Upper lobe of left lung (tissue), 6 donors: ENCODE results near the gene PTPRQ. TPM values are rescaled to one million over a fixed set of nuclear protein-coding genes. Genes with fewer than 3 reads are reported as not detected.

Experiments
- ATAC-seq, 2 donors: fragments of 200-7000 bp; cut with Tn5 transposase; one replicate each; pipeline ENCODE4 v1.9.1; 2022; ENCODE audit warnings: mild to moderate bottlenecking in 2 of 2, moderate library complexity in 2 of 2; ENCODE audit not compliant: low FRiP score in 2 of 2
- DNase-seq, 2 donors: peaks; one replicate each; pipeline ENCODE4 v3.0.0-alpha.2; 2019 to 2020
- H3K27ac ChIP-seq, 4 donors: fragments of 200-600 bp; sonication (generic); one replicate each; pipeline ENCODE4 v1.5.1; 2016 to 2019
- H3K27me3 ChIP-seq, 4 donors: fragments of 200-600 bp; sonication (generic); one replicate each; pipeline ENCODE4 v1.5.1; 2017 to 2019
- H3K36me3 ChIP-seq, 4 donors: fragments of 200-600 bp; sonication (generic); one replicate each; pipeline ENCODE4 v1.5.1; 2016 to 2019
- H3K4me1 ChIP-seq, 4 donors: fragments of 200-600 bp; sonication (generic); one replicate each; pipeline ENCODE4 v1.5.1; 2018 to 2019
- H3K4me3 ChIP-seq, 4 donors: fragments of 200-600 bp; sonication (generic); one replicate each; pipeline ENCODE4 v1.5.1; 2017 to 2019; ENCODE audit warnings: mild to moderate bottlenecking in 2 of 4, moderate library complexity in 1 of 4
- H3K9me3 ChIP-seq, 4 donors: fragments of 200-600 bp; sonication (generic); one replicate each; pipeline ENCODE4 v1.5.1; 2018 to 2019
- EP300 ChIP-seq, 4 donors: sonication (generic); formaldehyde crosslinking; IDR thresholded peaks; one replicate each; pipeline ENCODE4 v1.5.1; 2017; ENCODE audit warnings: antibody characterized with exemption in 4 of 4, control low read depth in 2 of 4
- POLR2A ChIP-seq, 4 donors: fragments of 450-650 bp; IDR thresholded peaks; one replicate each; pipeline ENCODE4 v1.5.1; 2016 to 2017; ENCODE audit warnings: antibody characterized with exemption in 4 of 4, mild to moderate bottlenecking in 2 of 4
- POLR2AphosphoS5 ChIP-seq, 2 donors: sonication (generic); formaldehyde crosslinking; IDR thresholded peaks; one replicate each; pipeline ENCODE4 v1.5.1; 2017; ENCODE audit warnings: antibody characterized with exemption in 2 of 2
- WGBS, 2 donors: methylation state at CpG; one replicate each; pipeline ENCODE4 v1.1.5; 2017 to 2018; 5-methylcytosine and 5-hydroxymethylcytosine counted together
- total RNA-seq, 6 donors: library from RNA; depleted of rRNA in 4 of 6; stranded (reverse); fragments of >200 nt in 4 of 6; gene quantifications; one replicate each; pipeline versions ENCODE4 v1.1.0 to v1.2.1, GENCODE V29; 2016 to 2021
- TF ChIP-seq, protein P1 (sequence below), 6 experiments: fragments of 450-650 bp in 4 of 6; fragments of 200-600 bp in 2 of 6; sonication (generic) in 2 of 6; IDR thresholded peaks; one replicate each; pipeline ENCODE4 v1.5.1; 2016 to 2019; ENCODE audit warnings: antibody characterized with exemption in 6 of 6
- donor health status: DM: no; HTN: no; CAD: no; lungs with moderate emphysema.
- donor health status: DM: no; HTN: yes; CAD: no; lungs with severe emphysema.

The PTPRQ gene
- total RNA-seq, 6 donors from 2014 or later, result 1.0 to 15.6 (median 5.0) TPM

DNA sequence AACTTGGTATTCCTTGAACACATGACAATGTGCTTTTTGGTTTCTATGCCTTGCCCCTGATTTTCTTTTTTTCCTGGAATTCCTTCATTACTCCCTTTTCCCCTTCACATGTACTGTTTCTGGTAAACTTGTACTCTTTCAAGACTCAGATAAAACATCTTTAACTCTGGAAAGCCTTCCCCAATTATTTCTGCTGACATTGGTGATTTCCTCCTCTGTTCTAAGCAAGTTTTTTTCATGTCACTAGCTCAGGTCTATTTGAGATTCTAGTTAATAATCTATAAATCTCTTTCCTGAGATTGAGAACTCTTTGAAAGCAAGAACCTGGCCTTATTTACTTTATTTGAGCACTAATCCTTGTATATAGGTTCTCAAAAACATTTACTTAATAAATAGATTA, 24.0 kb upstream of the PTPRQ start:
- no peak for TF ChIP-seq EP300 (IDR thresholded peaks at IDR 0.05)
- TF ChIP-seq POLR2AphosphoS5 (IDR thresholded peaks at IDR 0.05), result no peak
- TF ChIP-seq POLR2A (IDR thresholded peaks at IDR 0.05), result no peak
- TF ChIP-seq, protein P1, sequence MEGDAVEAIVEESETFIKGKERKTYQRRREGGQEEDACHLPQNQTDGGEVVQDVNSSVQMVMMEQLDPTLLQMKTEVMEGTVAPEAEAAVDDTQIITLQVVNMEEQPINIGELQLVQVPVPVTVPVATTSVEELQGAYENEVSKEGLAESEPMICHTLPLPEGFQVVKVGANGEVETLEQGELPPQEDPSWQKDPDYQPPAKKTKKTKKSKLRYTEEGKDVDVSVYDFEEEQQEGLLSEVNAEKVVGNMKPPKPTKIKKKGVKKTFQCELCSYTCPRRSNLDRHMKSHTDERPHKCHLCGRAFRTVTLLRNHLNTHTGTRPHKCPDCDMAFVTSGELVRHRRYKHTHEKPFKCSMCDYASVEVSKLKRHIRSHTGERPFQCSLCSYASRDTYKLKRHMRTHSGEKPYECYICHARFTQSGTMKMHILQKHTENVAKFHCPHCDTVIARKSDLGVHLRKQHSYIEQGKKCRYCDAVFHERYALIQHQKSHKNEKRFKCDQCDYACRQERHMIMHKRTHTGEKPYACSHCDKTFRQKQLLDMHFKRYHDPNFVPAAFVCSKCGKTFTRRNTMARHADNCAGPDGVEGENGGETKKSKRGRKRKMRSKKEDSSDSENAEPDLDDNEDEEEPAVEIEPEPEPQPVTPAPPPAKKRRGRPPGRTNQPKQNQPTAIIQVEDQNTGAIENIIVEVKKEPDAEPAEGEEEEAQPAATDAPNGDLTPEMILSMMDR (IDR thresholded peaks at IDR 0.05), result no peak
- DNase-seq (no peak), ATAC-seq (no peak)
- Histone ChIP-seq H3K4me3 (no peak overlapping the region), H3K4me1 (no peaks in the 10 kb centered on the region), H3K36me3 (no peaks in the 10 kb centered on the region), H3K27ac (no peak overlapping the region), H3K27me3 (no peaks in the 10 kb centered on the region), H3K9me3 (no peaks in the 10 kb centered on the region)

DNA sequence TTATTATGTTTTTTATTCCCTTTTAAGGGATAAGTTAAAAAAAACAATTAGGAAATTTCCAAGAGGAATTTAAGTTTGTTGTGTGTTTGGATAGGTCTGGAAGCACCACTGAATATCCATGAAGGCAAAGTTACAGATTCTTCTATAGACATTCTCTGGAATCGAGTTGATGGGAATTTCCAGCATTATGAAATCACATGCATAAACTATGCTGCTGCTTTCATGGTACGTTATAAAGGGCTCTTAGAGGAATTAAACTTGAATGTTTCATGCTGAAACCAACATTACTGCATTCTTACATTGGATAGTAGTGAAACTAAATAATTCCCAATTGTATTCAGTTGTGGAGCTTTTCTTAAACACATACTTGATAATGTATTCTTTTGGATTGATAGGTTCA, 21.5 kb upstream of the PTPRQ start:
- 17 to 18% methylated on average over 2 of the region's 2 CpGs for WGBS, 2 donors
- ATAC-seq (no peak), DNase-seq (no peak)
- no peak overlapping the region for H3K27ac ChIP-seq
- no peaks in the 10 kb centered on the region for H3K36me3 ChIP-seq
- H3K4me1 ChIP-seq, result no peaks in the 10 kb centered on the region
- no peak overlapping the region for H3K4me3 ChIP-seq
- no peaks in the 10 kb centered on the region for H3K9me3 ChIP-seq
- TF ChIP-seq, protein P1 (IDR thresholded peaks at IDR 0.05), result no peak
- TF ChIP-seq EP300 (IDR thresholded peaks at IDR 0.05) (no peak), POLR2A (IDR thresholded peaks at IDR 0.05) (no peak), POLR2AphosphoS5 (IDR thresholded peaks at IDR 0.05) (no peak)
- H3K27me3 ChIP-seq, result no peaks in the 10 kb centered on the region

DNA sequence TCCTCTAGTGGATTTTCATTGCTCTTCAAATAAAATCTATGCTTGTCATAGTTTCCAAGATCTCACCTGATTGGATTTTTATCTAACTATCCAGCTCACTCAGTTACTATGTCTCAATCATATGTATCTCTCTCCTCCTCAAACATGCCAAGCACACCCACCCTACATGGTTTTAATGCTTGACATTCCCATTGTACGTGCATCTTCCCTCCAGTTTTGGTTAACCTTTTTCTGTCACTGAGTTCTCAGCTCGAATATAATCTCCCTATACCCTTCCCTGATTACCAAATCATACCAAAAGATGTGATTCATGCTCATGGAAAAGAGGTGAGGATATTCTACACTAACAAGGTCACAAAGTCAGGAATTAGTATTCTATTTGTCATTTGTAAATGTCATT, 12.0 kb upstream of the PTPRQ start:
- no peaks in the 10 kb centered on the region for H3K4me1 ChIP-seq
- no peaks in the 10 kb centered on the region for H3K36me3 ChIP-seq
- DNase-seq (no peak), ATAC-seq (no peak)
- H3K4me3 ChIP-seq, result no peak overlapping the region
- no peak overlapping the region for H3K27ac ChIP-seq
- no peaks in the 10 kb centered on the region for H3K9me3 ChIP-seq
- H3K27me3 ChIP-seq, result no peaks in the 10 kb centered on the region
- no peak for TF ChIP-seq POLR2AphosphoS5 (IDR thresholded peaks at IDR 0.05)
- TF ChIP-seq, protein P1 (IDR thresholded peaks at IDR 0.05), result no peak
- no peak for TF ChIP-seq EP300 (IDR thresholded peaks at IDR 0.05)
- TF ChIP-seq POLR2A (IDR thresholded peaks at IDR 0.05), result no peak
- 75 to 79% methylated on average over 2 of the region's 2 CpGs for WGBS, 2 donors

DNA sequence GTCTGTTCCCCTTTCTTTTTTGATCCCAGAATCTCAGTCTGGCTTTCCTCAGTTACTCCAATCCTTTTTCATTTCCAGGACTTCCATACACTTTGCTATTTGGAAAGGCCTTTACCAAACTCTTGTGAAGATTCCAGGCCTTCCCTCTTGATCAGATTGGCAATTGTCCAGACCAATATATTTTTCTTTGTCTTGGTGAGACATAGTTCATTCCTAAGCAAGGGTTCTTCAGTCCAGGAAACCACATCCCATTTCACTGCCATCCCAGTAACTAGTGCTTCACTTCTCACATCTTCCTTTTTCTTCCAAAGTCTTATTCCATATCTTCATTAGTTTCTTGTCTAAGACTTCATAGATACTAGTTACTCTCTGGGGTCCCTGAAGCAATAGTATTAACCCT, 2.1 kb upstream of the PTPRQ start:
- H3K9me3 ChIP-seq, result no peaks in the 10 kb centered on the region
- DNase-seq (no peak), ATAC-seq (no peak)
- H3K4me3 ChIP-seq, result no peak overlapping the region
- TF ChIP-seq POLR2A (IDR thresholded peaks at IDR 0.05) (no peak), EP300 (IDR thresholded peaks at IDR 0.05) (no peak), POLR2AphosphoS5 (IDR thresholded peaks at IDR 0.05) (no peak)
- TF ChIP-seq, protein P1 (IDR thresholded peaks at IDR 0.05), result no peak
- peaks cover 0 to 5% (median 0%) of the 10 kb centered on the region in 4 donors for H3K4me1 ChIP-seq
- no peak overlapping the region for H3K27ac ChIP-seq
- H3K27me3 ChIP-seq, result no peaks in the 10 kb centered on the region
- H3K36me3 ChIP-seq, result no peaks in the 10 kb centered on the region

DNA sequence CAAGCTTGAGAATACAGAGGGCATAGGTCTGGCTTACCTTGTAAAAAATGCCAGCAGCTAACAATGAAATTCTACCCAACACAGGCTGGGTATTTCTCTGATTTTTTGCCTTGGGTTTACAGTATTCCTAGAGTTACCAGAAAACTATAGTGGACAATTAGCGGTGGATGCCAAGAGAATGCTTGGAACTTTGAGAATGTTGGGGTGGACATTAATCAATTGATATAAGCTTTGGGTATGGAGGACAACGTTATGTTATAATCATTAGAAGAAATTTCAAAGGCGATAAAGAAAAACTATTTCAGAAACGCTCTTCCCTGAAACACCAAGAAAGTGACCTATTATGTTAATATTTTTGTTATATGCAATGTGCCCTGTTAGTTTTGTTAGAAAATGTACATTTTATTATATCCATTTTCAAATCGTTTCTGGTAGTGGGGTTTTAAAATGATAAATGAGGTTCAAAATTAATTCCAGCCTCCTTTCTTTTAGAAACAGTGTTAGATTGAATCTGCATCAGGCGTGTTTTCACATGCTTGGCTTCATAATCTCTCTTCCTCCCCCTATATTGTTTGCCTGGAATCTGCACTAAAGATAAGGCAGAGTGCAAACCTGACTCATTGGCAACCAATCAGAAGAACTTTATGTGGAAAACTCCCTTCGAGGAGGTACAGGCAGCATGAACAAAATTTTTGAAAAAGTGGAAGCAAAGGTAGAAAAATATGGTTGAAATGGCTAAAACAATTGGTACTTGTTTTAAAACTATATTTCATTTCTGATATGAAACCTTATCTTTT, 1.4 kb upstream of the PTPRQ start:
- no peak for TF ChIP-seq EP300 (IDR thresholded peaks at IDR 0.05)
- TF ChIP-seq POLR2A (IDR thresholded peaks at IDR 0.05), result no peak
- TF ChIP-seq, protein P1 (IDR thresholded peaks at IDR 0.05), result no peak
- no peak for TF ChIP-seq POLR2AphosphoS5 (IDR thresholded peaks at IDR 0.05)
- H3K27me3 ChIP-seq, result no peaks in the 10 kb centered on the region
- H3K9me3 ChIP-seq, result no peaks in the 10 kb centered on the region
- 67 to 72% methylated on average over 7 of the region's 7 CpGs for WGBS, 2 donors
- no peak overlapping the region for H3K27ac ChIP-seq
- peaks cover 0 to 5% (median 0%) of the 10 kb centered on the region in 4 donors for H3K4me1 ChIP-seq
- ATAC-seq (no peak), DNase-seq (no peak)
- no peaks in the 10 kb centered on the region for H3K36me3 ChIP-seq
- H3K4me3 ChIP-seq, result no peak overlapping the region
